ENCODE results near the gene TTLL11.

The TTLL11 gene

GRCh38 chr9:122087406-122088200 lies 5.5 kb downstream of the TTLL11 start:
- TF ChIP-seq RAD21 (IDR thresholded peaks at IDR 0.05; ENCODE audit: low read depth) (no peak), REST (IDR thresholded peaks at IDR 0.05; ENCODE audit: low read depth) (no peak), CREB1 (IDR thresholded peaks at IDR 0.05; ENCODE audit: low read depth) (no peak), TCF12 (IDR thresholded peaks at IDR 0.05; ENCODE audit: low read depth) (no peak), TEAD4 (IDR thresholded peaks at IDR 0.05) (no peak), ZBTB7A (IDR thresholded peaks at IDR 0.05; ENCODE audit: low read depth) (no peak), FOXM1 (IDR thresholded peaks at IDR 0.05; ENCODE audit: borderline replicate concordance, low read depth) (no peak), MAX (IDR thresholded peaks at IDR 0.05) (no peak), USF1 (IDR thresholded peaks at IDR 0.05) (no peak), EP300 (IDR thresholded peaks at IDR 0.05; ENCODE audit: borderline replicate concordance) (no peak), EGR1 (IDR thresholded peaks at IDR 0.05) (no peak), CEBPB (IDR thresholded peaks at IDR 0.05) (no peak), YY1 (IDR thresholded peaks at IDR 0.05; ENCODE audit: low read depth) (no peak), NFIC (IDR thresholded peaks at IDR 0.05) (no peak), TAF1 (IDR thresholded peaks at IDR 0.05; ENCODE audit: low read depth) (no peak)

GRCh38 chr9:122086873-122087272 lies 6.2 kb downstream of the TTLL11 start:
- TF ChIP-seq FOXM1 (IDR thresholded peaks at IDR 0.05; ENCODE audit: borderline replicate concordance, low read depth) (no peak), REST (IDR thresholded peaks at IDR 0.05; ENCODE audit: low read depth) (no peak)

- TF ChIP-seq FOXM1 (IDR thresholded peaks at IDR 0.05; ENCODE audit: borderline replicate concordance, low read depth) (no peak), ZBTB7A (IDR thresholded peaks at IDR 0.05; ENCODE audit: low read depth) (no peak), MAX (IDR thresholded peaks at IDR 0.05) (no peak), TEAD4 (IDR thresholded peaks at IDR 0.05) (no peak), NFIC (IDR thresholded peaks at IDR 0.05) (no peak), TCF12 (IDR thresholded peaks at IDR 0.05; ENCODE audit: low read depth) (no peak), RAD21 (IDR thresholded peaks at IDR 0.05; ENCODE audit: low read depth) (no peak), YY1 (IDR thresholded peaks at IDR 0.05; ENCODE audit: low read depth) (no peak), EP300 (IDR thresholded peaks at IDR 0.05; ENCODE audit: borderline replicate concordance) (no peak), EGR1 (IDR thresholded peaks at IDR 0.05) (no peak), CREB1 (IDR thresholded peaks at IDR 0.05; ENCODE audit: low read depth) (no peak), REST (IDR thresholded peaks at IDR 0.05; ENCODE audit: low read depth) (no peak), TAF1 (IDR thresholded peaks at IDR 0.05; ENCODE audit: low read depth) (no peak), USF1 (IDR thresholded peaks at IDR 0.05) (no peak), CEBPB (IDR thresholded peaks at IDR 0.05) (no peak)
These were observed 7.8 kb downstream of the TTLL11 start for GRCh38 chr9:122085260-122085659.

- no peak for TF ChIP-seq MAX (IDR thresholded peaks at IDR 0.05)
- no peak for TF ChIP-seq EGR1 (IDR thresholded peaks at IDR 0.05)
- TF ChIP-seq NFIC (IDR thresholded peaks at IDR 0.05): no peak
- TF ChIP-seq YY1 (IDR thresholded peaks at IDR 0.05; ENCODE audit: low read depth): no peak
- TF ChIP-seq REST (IDR thresholded peaks at IDR 0.05; ENCODE audit: low read depth): no peak
- no peak for TF ChIP-seq FOXM1 (IDR thresholded peaks at IDR 0.05; ENCODE audit: borderline replicate concordance, low read depth)
- TF ChIP-seq TAF1 (IDR thresholded peaks at IDR 0.05; ENCODE audit: low read depth): no peak
- TF ChIP-seq CEBPB (IDR thresholded peaks at IDR 0.05): no peak
- TF ChIP-seq USF1 (IDR thresholded peaks at IDR 0.05): no peak
- no peak for TF ChIP-seq CREB1 (IDR thresholded peaks at IDR 0.05; ENCODE audit: low read depth)
- TF ChIP-seq ZBTB7A (IDR thresholded peaks at IDR 0.05; ENCODE audit: low read depth): no peak
- TF ChIP-seq TEAD4 (IDR thresholded peaks at IDR 0.05): no peak
- no peak for TF ChIP-seq EP300 (IDR thresholded peaks at IDR 0.05; ENCODE audit: borderline replicate concordance)
- no peak for TF ChIP-seq TCF12 (IDR thresholded peaks at IDR 0.05; ENCODE audit: low read depth)
- no peak for TF ChIP-seq RAD21 (IDR thresholded peaks at IDR 0.05; ENCODE audit: low read depth)
These were observed 9.0 kb downstream of the TTLL11 start for GRCh38 chr9:122084026-122084675.

All from Ishikawa (cell line).